Right cardiac atrium (tissue), 5 donors: ENCODE data around the gene VPS13D. TPM values are rescaled to one million over a fixed set of nuclear protein-coding genes. Genes with fewer than 3 reads are reported as not detected.

Experiments
- ATAC-seq, 2 donors: fragments of 200-7000 bp; cut with Tn5 transposase; one replicate each; pipeline versions ENCODE4 v1.8.0 to v1.9.1; 2020; ENCODE audit warnings: moderate library complexity in 2 of 2, mild to moderate bottlenecking in 1 of 2
- DNase-seq, 3 donors: peaks; one replicate each; pipeline ENCODE4 v3.0.0-alpha.2; 2020
- H3K27ac ChIP-seq: one replicate; pipeline ENCODE4 v1.5.1; 2013; ENCODE audit warnings: mild to moderate bottlenecking, low read length, control low read depth, moderate library complexity
- H3K27me3 ChIP-seq: one replicate; pipeline ENCODE4 v1.6.1; 2013; ENCODE audit not compliant: control insufficient read depth, insufficient read depth
- H3K4me1 ChIP-seq: one replicate; pipeline ENCODE4 v1.6.1; 2013; ENCODE audit warnings: low read length; ENCODE audit not compliant: control insufficient read depth, insufficient read depth
- H3K4me3 ChIP-seq: one replicate; pipeline ENCODE4 v1.5.1; 2013; ENCODE audit warnings: low read length, control low read depth
- H3K9me3 ChIP-seq: one replicate; pipeline ENCODE4 v1.6.1; 2013; ENCODE audit warnings: low read length; ENCODE audit not compliant: control insufficient read depth
- WGBS: extraction: QIAGEN DNeasy Blood & Tissue Kit; methylation state at CpG from one replicate; pipeline ENCODE4 v1.1.7; 2013; 5-methylcytosine and 5-hydroxymethylcytosine counted together
- intact Hi-C, 4 donors: fragments of 100-400 bp; cut with DNase I; formaldehyde crosslinking; loops; one replicate each; pipeline versions ENCODE4 v1.11.0 to v1.14.0; 2022 to 2023
- polyA plus RNA-seq: library from polyadenylated mRNA; stranded (reverse); fragments of 200-250 nt; gene quantifications from one replicate; pipeline ENCODE4 v1.2.3, GENCODE V29; 2013
- total RNA-seq, 4 donors: library from RNA; stranded (reverse); fragmentation: NEBNext Ultra II Directional; extraction: Animal tissue kit (Norgen Biotek cat#: 25700); gene quantifications; one replicate each; pipeline ENCODE4 v1.2.1, GENCODE V29; 2021
- donor health status: healthy with polysubstance abuse.
- donor health status: DM: no; HTN: yes; CAD: no.
- donor health status: DM: no; HTN: no; CAD: no.
- donor health status: DM: no; HTN: yes; CAD: no; lungs with severe emphysema.
- donor health status: DM: yes; HTN: yes; CAD: no.

The VPS13D gene
- total and polyA plus RNA-seq, 5 donors, result 25.8 to 56.4 (median 54.8) TPM

- no peak overlapping the region for H3K4me3 ChIP-seq
- intact Hi-C loops, result loop anchor here in 1 of 4 donors (10.0 kb wide), 1 partner anchor 137 kb away; no protein-coding TSS in a partner anchor
- DNase-seq, result no peak
- H3K4me1 ChIP-seq, result peaks cover 15% of the 10 kb centered on the region
- H3K27me3 ChIP-seq, result no peaks in the 10 kb centered on the region
- H3K27ac ChIP-seq, result peak overlapping the region; percentile 56
- WGBS, result 38% methylated on average over 4 of the region's 4 CpGs
- ATAC-seq, result peak; percentile 71 to 75
- H3K9me3 ChIP-seq, result no peaks in the 10 kb centered on the region
Observed at GRCh38 chr1:12338017-12338416, 108.2 kb downstream of the VPS13D start.

GRCh38 chr1:12338823-12339222 is 109.0 kb downstream of the VPS13D start:
- no peak overlapping the region for H3K27ac ChIP-seq
- peaks cover 15% of the 10 kb centered on the region for H3K4me1 ChIP-seq
- ATAC-seq (no peak), DNase-seq (no peak)
- intact Hi-C loops, result loop anchor here in 1 of 4 donors (10.0 kb wide), 1 partner anchor 136 kb away; no protein-coding TSS in a partner anchor
- WGBS, result 66% methylated on average over 1 of the region's 1 CpG
- H3K4me3 ChIP-seq, result no peak overlapping the region
- no peaks in the 10 kb centered on the region for H3K27me3 ChIP-seq
- no peaks in the 10 kb centered on the region for H3K9me3 ChIP-seq

DNA sequence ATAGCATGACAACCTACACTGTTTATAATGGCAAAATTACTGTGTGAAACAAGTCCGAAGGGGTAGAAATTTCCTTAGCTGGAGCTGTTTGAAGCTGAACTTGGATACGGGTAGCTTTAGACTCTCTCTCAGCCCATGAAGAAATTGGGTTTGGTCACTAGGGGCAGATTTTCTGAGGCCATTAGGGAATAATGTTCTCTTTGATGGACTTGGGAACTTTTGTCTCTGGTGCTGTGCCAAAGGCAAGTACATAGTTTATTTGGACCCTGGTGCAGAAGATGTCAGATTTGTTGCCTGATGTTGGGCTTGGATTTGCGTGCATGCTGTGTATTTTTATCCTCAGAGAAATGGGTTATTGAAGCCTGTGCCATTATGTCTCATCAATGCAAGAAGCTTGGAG is 109.6 kb downstream of the VPS13D start:
- H3K4me3 ChIP-seq, result no peak overlapping the region
- peaks cover 15% of the 10 kb centered on the region for H3K4me1 ChIP-seq
- intact Hi-C loops, result loop anchor here in 1 of 4 donors (10.0 kb wide), 1 partner anchor 135 kb away; no protein-coding TSS in a partner anchor
- H3K27ac ChIP-seq, result peak overlapping the region; percentile 60
- ATAC-seq, result peak; percentile 8 to 22
- WGBS, result 54% methylated on average over 3 of the region's 3 CpGs
- H3K9me3 ChIP-seq, result no peaks in the 10 kb centered on the region
- no peak for DNase-seq
- no peaks in the 10 kb centered on the region for H3K27me3 ChIP-seq

GRCh38 chr1:12339811-12340543 is 110.1 kb downstream of the VPS13D start:
- WGBS, result 50% methylated on average over 4 of the region's 4 CpGs
- H3K27ac ChIP-seq, result peak overlapping the region; percentile 75
- H3K4me3 ChIP-seq, result no peak overlapping the region
- H3K4me1 ChIP-seq, result peaks cover 19% of the 10 kb centered on the region
- ATAC-seq, result peak in 1 of 2 donors; percentile 38
- intact Hi-C loops, result loop anchor here in 1 of 4 donors (10.0 kb wide), 1 partner anchor 135 kb away; no protein-coding TSS in a partner anchor
- no peaks in the 10 kb centered on the region for H3K9me3 ChIP-seq
- DNase-seq, result no peak
- H3K27me3 ChIP-seq, result no peaks in the 10 kb centered on the region

DNA sequence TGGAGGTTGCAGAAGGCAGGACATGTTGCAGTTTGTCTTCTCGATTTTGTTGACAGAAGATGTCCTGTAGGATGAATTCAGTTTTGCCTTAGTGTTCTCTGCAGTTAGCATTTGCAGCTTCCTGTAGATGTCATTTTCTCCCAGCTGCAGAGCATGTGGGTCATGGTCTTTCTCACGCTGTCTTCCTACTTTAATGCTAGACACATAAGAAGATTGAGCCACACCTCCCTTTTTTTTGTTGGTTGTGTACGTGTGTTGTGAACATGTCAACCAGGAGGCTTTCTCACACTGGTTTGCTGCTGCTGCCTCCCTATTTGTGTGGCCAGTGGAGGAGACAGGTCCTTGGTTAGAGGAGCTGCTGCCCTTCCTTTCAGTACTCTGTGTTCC is 110.7 kb downstream of the VPS13D start:
- H3K27me3 ChIP-seq, result no peaks in the 10 kb centered on the region
- WGBS, result 58% methylated on average over 3 of the region's 3 CpGs
- no peaks in the 10 kb centered on the region for H3K9me3 ChIP-seq
- H3K4me3 ChIP-seq, result no peak overlapping the region
- ATAC-seq, result no peak
- peak overlapping the region; percentile 75 for H3K27ac ChIP-seq
- peaks cover 19% of the 10 kb centered on the region for H3K4me1 ChIP-seq
- DNase-seq, result no peak
- intact Hi-C loops, result no loop called here

GRCh38 chr1:12341667-12342066 is 111.8 kb downstream of the VPS13D start:
- no peak overlapping the region for H3K4me3 ChIP-seq
- ATAC-seq (no peak), DNase-seq (no peak)
- H3K27me3 ChIP-seq, result no peaks in the 10 kb centered on the region
- 93% methylated on average over 6 of the region's 6 CpGs for WGBS
- H3K9me3 ChIP-seq, result no peaks in the 10 kb centered on the region
- H3K27ac ChIP-seq, result peak overlapping the region; percentile 54
- intact Hi-C loops, result no loop called here
- H3K4me1 ChIP-seq, result peaks cover 21% of the 10 kb centered on the region

GRCh38 chr1:12342401-12343003 is 112.7 kb downstream of the VPS13D start:
- ATAC-seq, result peak; percentile 40 to 53
- intact Hi-C loops, result no loop called here
- Histone ChIP-seq H3K27me3 (no peaks in the 10 kb centered on the region), H3K9me3 (no peaks in the 10 kb centered on the region), H3K4me3 (no peak overlapping the region), H3K27ac (peak overlapping the region; percentile 59), H3K4me1 (peaks cover 21% of the 10 kb centered on the region)
- no peak for DNase-seq
- WGBS, result 40% methylated on average over 8 of the region's 8 CpGs

DNA sequence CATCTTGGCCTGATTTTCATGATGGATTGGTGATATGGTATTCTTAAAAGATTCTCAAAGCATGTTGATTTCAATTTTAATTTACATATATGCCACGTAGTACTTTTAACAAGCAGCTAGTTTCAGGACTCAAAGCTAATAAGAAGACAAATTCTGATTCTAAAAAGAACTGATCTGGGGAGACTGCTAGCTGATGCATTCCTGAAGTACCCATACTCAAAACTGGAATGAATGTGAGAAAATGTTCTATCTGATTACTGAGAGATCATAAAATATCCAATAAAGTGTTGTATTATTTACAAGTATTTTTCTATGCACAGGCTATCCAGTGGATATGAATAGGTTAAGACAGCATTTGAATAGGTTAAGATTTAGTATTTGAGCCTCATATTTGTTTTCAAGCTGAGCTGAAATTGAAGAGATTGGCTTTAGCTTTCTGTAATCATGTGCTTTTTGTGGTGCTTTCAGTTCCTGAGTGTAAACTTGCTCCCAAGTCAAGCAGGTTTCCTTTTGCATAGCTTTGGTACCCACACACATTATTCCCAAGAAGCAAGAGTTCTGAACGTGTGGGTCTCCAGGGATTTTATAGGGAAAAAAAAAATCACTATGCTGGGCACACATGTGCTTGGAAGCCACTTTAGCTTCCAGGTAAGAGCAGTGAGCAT is 114.1 kb downstream of the VPS13D start:
- 57% methylated on average over 2 of the region's 2 CpGs for WGBS
- intact Hi-C loops, result no loop called here
- Histone ChIP-seq H3K4me1 (peaks cover 21% of the 10 kb centered on the region), H3K27ac (peak overlapping the region; percentile 83), H3K4me3 (no peak overlapping the region), H3K9me3 (no peaks in the 10 kb centered on the region), H3K27me3 (no peaks in the 10 kb centered on the region)
- ATAC-seq (no peak), DNase-seq (no peak)

DNA sequence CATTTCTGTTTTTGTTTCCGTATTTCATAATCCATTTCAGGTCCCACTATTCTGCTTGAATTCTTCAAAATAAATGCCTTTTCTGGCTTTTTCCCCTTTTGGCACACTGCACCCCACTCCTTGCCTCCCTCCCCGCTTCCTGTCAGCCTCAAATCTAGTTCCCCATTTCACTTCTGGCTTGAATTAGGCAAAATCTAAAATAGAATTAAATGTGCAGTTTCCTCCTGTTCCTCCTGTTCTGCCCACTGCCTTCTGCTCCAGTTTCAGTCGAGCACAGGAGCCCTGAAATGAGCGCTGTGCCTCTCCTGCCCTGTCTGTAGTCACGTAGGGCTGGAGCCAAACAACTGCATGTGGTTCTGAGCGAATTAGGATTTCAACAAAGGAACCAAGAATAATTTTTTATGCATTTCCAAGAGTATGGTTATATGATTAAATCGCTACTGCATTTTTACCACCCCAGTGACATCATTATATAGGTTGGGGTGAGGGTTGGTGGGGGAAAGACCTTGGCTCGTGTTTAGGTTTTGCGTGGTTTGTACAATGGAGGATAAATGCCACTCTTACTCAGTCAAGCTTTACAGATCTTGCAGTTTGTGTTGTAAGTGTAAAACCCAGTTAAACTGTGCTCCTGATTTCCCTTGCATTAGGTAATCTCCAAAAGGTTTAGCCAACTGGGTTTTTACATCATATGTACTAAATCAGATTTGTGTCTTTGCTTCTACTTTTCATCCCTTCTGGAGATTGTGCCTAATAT is 114.9 kb downstream of the VPS13D start:
- peak; percentile 60 to 66 for ATAC-seq

GRCh38 chr1:12345350-12346217 is 115.8 kb downstream of the VPS13D start:
- Histone ChIP-seq H3K4me1 (peaks cover 17% of the 10 kb centered on the region), H3K9me3 (no peaks in the 10 kb centered on the region), H3K4me3 (no peak overlapping the region), H3K27ac (no peak overlapping the region), H3K27me3 (no peaks in the 10 kb centered on the region)
- DNase-seq (no peak), ATAC-seq (peak in 1 of 2 donors; percentile 41)
- 53% methylated on average over 7 of the region's 7 CpGs for WGBS
- intact Hi-C loops, result no loop called here

More for the DNA sequence above, 114.9 kb downstream of the VPS13D start:
- DNase-seq, result peak; percentile 20 to 60 (median 52)
- Histone ChIP-seq H3K27ac (peak overlapping the region; percentile 83), H3K9me3 (no peaks in the 10 kb centered on the region), H3K27me3 (no peaks in the 10 kb centered on the region), H3K4me1 (peaks cover 19% of the 10 kb centered on the region), H3K4me3 (no peak overlapping the region)
- WGBS, result 39% methylated on average over 9 of the region's 9 CpGs
- intact Hi-C loops, result no loop called here
